NCI-H1694 (cell line): ENCODE measurements around the gene SIDT2.

Experiments
- DNase-seq: peaks from one replicate; lab custom pipeline; 2025; lab: John Stamatoyannopoulos, UW

The SIDT2 gene

GRCh38 chr11:117222991-117223740, 44.6 kb downstream of the SIDT2 start:
- DNase-seq: no peak

GRCh38 chr11:117223741-117224689, 45.5 kb downstream of the SIDT2 start:
- DNase-seq: no peak

- DNase-seq: no peak
Observed at GRCh38 chr11:117225553-117226170, 47.1 kb downstream of the SIDT2 start.

- peak; percentile 24 for DNase-seq
Observed at GRCh38 chr11:117226388-117227385, 48.1 kb downstream of the SIDT2 start.

GRCh38 chr11:117228091-117228490, 49.5 kb downstream of the SIDT2 start:
- no peak for DNase-seq

GRCh38 chr11:117229411-117229810, 50.9 kb downstream of the SIDT2 start:
- DNase-seq: no peak

- no peak for DNase-seq
Observed at GRCh38 chr11:117229931-117230285, 51.4 kb downstream of the SIDT2 start.

- DNase-seq: no peak
Observed at GRCh38 chr11:117230286-117230961, 51.9 kb downstream of the SIDT2 start.

- no peak for DNase-seq
Observed at GRCh38 chr11:117230999-117231841, 52.7 kb downstream of the SIDT2 start.

- DNase-seq: no peak
Observed at GRCh38 chr11:117231842-117232091, 53.2 kb downstream of the SIDT2 start, which contains the start of gene PCSK7. Gene PCSK7, minus strand, starts transcription at chr11:117232073. Its CDS starts 2,229 bp downstream, at chr11:117229844.

GRCh38 chr11:117232092-117232878, 53.7 kb downstream of the SIDT2 start, which contains the start of gene RNF214:
Gene RNF214, plus strand, starts transcription at chr11:117232671. Its CDS starts 1,602 bp downstream, at chr11:117234273.
- peak; percentile 3 for DNase-seq

GRCh38 chr11:117232911-117233409, 54.4 kb downstream of the SIDT2 start:
- DNase-seq: no peak

- DNase-seq: no peak
Observed at GRCh38 chr11:117238221-117238620, 59.7 kb downstream of the SIDT2 start.

- DNase-seq: no peak
Observed at GRCh38 chr11:117239295-117239694, 60.8 kb downstream of the SIDT2 start.
